Endothelial cell of umbilical vein (primary cell): ENCODE measurements around the gene L3MBTL4.

ENCODE experiments used
- EZH2 ChIP-seq: IDR thresholded peaks from 2 replicates; pipeline ENCODE4 v1.6.1; 2012; ENCODE audit warnings: borderline replicate concordance, low read depth, mild to moderate bottlenecking, moderate library complexity, low read length, inconsistent platforms; ENCODE audit not compliant: severe bottlenecking
- FOS ChIP-seq: IDR thresholded peaks from 2 replicates; pipeline ENCODE4 v1.6.1; 2011; ENCODE audit warnings: mild to moderate bottlenecking, low read length, moderate library complexity, borderline replicate concordance; ENCODE audit not compliant: insufficient read depth
- JUN ChIP-seq: IDR thresholded peaks from 2 replicates; pipeline ENCODE4 v1.6.1; 2011; ENCODE audit warnings: borderline replicate concordance, low read depth; ENCODE audit not compliant: insufficient read length, insufficient read depth
- MYC ChIP-seq: IDR thresholded peaks from one replicate; pipeline ENCODE4 v1.6.1; 2011; ENCODE audit warnings: mild to moderate bottlenecking, low read depth, low read length
- POLR2A ChIP-seq: IDR thresholded peaks from 2 replicates; pipeline ENCODE4 v1.6.1; 2012; ENCODE audit warnings: low read depth, mild to moderate bottlenecking, control low read depth, low read length
- POLR2AphosphoS5 ChIP-seq: IDR thresholded peaks from 2 replicates; pipeline ENCODE4 v1.6.1; 2012; ENCODE audit warnings: low read depth, mild to moderate bottlenecking, control low read depth, low read length, moderate library complexity; ENCODE audit not compliant: insufficient read depth
- TF ChIP-seq, protein P1 (sequence below), 2 donors: IDR thresholded peaks; 1 replicate in 1 of 2; 2 replicates in 1 of 2; pipeline ENCODE4 v1.5.1; 2011; ENCODE audit warnings: low read length in 2 of 2, mild to moderate bottlenecking in 2 of 2, moderate library complexity in 2 of 2, control low read depth in 1 of 2, inconsistent platforms in 1 of 2, low read depth in 1 of 2; ENCODE audit not compliant: insufficient read depth in 1 of 2; ENCODE audit errors: extremely low read depth in 1 of 2

DNA sequence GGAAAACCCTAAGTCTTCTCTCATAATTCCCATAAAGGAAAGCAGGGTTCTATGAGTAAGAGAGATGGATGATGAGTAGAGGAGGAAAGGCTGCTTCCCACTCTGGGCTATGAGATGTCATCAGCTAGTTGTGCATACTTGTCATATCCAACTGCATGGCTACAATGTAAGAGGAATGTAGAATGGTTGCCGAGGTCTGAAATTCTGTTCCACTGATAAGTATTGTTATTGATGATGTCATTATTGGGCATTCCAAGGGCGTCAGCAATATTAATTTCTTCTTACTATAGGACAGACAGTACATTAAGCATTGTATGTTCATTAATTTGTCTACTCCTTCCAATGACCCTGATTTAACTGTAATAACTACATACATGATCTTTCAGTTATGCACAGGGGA lies 88.1 kb downstream of the L3MBTL4 start:
- TF ChIP-seq, protein P1, sequence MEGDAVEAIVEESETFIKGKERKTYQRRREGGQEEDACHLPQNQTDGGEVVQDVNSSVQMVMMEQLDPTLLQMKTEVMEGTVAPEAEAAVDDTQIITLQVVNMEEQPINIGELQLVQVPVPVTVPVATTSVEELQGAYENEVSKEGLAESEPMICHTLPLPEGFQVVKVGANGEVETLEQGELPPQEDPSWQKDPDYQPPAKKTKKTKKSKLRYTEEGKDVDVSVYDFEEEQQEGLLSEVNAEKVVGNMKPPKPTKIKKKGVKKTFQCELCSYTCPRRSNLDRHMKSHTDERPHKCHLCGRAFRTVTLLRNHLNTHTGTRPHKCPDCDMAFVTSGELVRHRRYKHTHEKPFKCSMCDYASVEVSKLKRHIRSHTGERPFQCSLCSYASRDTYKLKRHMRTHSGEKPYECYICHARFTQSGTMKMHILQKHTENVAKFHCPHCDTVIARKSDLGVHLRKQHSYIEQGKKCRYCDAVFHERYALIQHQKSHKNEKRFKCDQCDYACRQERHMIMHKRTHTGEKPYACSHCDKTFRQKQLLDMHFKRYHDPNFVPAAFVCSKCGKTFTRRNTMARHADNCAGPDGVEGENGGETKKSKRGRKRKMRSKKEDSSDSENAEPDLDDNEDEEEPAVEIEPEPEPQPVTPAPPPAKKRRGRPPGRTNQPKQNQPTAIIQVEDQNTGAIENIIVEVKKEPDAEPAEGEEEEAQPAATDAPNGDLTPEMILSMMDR (IDR thresholded peaks at IDR 0.05; ENCODE audit: extremely low read depth in 1 of 2, insufficient read depth in 1 of 2, low read depth in 1 of 2, low read length in 2 of 2): no peak
- TF ChIP-seq POLR2AphosphoS5: no peak
- TF ChIP-seq POLR2A: no peak
- no peak for TF ChIP-seq JUN
- no peak for TF ChIP-seq EZH2
- TF ChIP-seq FOS: no peak
- no peak for TF ChIP-seq MYC
